ENCODE results near the gene JMJD8. TPM values are rescaled to one million over a fixed set of nuclear protein-coding genes. Genes with fewer than 3 reads are reported as not detected.
A peak's percentile ranks its signal among the peaks of the same experiment; 100 is the strongest.

Gene JMJD8
- total RNA-seq, 4 donors from 2014 or later: 41.8 to 90.5 (median 82.3) TPM

DNA sequence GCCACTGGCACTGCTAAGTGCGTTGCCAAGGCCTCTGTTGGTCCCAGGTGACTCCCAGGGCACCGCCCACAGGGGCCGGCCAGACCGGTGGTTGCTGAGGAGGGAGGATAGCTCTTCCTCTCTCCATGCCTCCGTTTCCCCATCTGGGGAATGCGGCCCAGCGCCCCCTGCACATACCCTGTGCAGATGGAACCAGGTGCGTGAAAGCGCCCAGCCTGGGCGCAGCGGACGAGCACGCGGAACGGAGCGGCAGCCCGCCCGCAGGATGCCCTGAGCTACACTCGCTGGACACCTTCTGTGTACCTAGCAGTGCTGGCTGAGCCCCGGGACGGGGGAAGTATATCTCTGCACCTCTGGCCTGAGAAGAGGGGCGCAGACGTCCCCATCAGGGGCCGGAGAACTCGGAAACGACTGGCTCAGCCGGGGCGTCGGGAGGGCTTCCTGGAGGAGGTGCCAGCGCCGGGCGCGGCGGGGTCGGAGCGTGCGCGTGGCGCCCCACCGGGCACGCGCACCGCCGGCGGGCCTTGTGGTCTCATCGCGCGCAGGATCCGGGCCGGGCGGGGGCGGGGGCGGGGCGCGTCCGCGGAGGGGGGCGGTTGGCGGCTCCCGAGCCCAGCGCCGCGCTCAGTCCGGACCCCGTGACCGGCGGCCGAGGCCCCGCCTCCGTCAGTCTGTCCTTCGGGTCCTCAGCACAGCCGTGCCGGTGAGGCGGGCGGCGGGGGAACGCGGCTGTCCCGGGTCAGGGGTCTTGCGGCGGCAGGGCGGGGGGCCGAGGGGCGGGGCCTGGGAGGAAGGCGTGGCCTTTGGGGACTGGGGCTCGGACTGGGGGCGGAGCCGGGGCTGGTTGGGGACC, 42.5 kb upstream of the JMJD8 start, which contains the start of the genes CCDC78 and HAGHL:
TSS of gene CCDC78 (minus strand) at position 6 of the 853 bp plus-strand sequence. CDS start 76 bp downstream, outside the sequence.
TSS of gene HAGHL (plus strand) at position 669 of the 853 bp plus-strand sequence. CDS start 404 bp downstream, outside the sequence.
- peak in 1 of 2 donors; percentile 93 for DNase-seq (ENCODE audit: low spot score in 2 of 2)
- 3 to 4% methylated on average over 15 to 42 of the region's 88 CpGs for WGBS, 2 donors
- intact Hi-C loops (cut with DNase I; ENCODE audit: low total_unique reads): no loop called here

DNA sequence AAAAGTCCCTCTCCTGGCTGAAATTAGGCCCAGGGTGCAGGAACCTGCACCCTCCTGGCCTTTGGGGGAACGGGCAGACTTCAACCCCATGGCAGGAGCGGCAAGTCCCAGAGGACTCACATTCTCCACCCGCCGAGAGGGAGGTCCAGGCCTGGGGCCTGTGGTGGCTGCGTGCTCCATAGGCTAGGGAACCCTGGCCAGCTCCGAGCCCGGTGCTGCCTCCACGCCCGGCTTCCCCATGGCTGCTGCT, 42.0 kb upstream of the JMJD8 start:
- intact Hi-C loops (cut with DNase I; ENCODE audit: low total_unique reads): no loop called here
- H3K4me3 ChIP-seq (ENCODE audit: low read depth, poor library complexity, severe bottlenecking): no peak overlapping the region
- DNase-seq (ENCODE audit: low spot score in 2 of 2): no peak
- 14% methylated on average over 2 of the region's 9 CpGs; no CpG with 5 or more reads in 1 of the 2 donors for WGBS, 2 donors
- no peak for TF ChIP-seq POLR2A (IDR thresholded peaks at IDR 0.05)
- TF ChIP-seq, protein P1, sequence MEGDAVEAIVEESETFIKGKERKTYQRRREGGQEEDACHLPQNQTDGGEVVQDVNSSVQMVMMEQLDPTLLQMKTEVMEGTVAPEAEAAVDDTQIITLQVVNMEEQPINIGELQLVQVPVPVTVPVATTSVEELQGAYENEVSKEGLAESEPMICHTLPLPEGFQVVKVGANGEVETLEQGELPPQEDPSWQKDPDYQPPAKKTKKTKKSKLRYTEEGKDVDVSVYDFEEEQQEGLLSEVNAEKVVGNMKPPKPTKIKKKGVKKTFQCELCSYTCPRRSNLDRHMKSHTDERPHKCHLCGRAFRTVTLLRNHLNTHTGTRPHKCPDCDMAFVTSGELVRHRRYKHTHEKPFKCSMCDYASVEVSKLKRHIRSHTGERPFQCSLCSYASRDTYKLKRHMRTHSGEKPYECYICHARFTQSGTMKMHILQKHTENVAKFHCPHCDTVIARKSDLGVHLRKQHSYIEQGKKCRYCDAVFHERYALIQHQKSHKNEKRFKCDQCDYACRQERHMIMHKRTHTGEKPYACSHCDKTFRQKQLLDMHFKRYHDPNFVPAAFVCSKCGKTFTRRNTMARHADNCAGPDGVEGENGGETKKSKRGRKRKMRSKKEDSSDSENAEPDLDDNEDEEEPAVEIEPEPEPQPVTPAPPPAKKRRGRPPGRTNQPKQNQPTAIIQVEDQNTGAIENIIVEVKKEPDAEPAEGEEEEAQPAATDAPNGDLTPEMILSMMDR (IDR thresholded peaks at IDR 0.05): no peak

More for the DNA sequence above, 42.5 kb upstream of the JMJD8 start, which contains the start of the genes CCDC78 and HAGHL:
- no peak for TF ChIP-seq POLR2A (IDR thresholded peaks at IDR 0.05)
- TF ChIP-seq, protein P1 (IDR thresholded peaks at IDR 0.05): no peak
- peak within 1 kb of the TSS; percentile 18 for H3K4me3 ChIP-seq (ENCODE audit: low read depth, poor library complexity, severe bottlenecking)

DNA sequence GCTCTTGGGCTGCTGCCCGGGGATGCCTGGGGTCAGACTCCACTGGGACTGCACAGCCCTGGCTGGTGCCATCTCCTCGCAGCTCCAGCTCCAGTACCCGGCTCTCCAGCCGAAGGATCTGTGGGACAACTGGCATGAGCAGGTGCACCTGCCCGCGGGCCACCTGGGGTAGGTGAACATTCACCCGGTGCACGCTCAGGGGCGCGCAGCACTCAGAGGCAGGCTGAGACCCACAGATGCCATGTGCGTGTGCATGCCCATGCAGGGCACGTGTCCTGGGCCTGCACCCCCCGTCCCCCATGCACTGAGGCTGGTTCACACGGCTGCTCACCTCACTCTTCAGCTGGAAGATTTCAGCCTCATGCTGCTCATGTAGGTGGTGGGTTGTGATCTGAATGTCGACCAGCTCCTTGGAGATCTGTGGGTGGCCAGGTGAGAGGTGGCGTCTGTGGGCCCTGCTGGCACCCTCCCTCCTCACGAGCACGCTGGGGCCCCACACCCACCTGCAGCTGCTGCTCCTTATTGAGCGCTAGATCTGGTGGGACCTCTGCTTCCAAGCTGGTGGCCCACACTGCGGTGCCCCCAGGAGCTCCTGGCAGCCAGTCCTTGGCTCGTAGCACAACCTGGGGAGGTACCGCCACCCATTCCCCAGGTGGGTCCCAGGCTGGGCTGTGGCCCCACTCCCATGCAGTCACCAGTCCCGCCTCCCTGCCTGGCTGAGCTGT, 41.5 kb upstream of the JMJD8 start:
- no peak for TF ChIP-seq POLR2A (IDR thresholded peaks at IDR 0.05)
- TF ChIP-seq, protein P1 (IDR thresholded peaks at IDR 0.05): no peak
- DNase-seq (ENCODE audit: low spot score in 2 of 2): no peak
- no peak overlapping the region for H3K4me3 ChIP-seq (ENCODE audit: low read depth, poor library complexity, severe bottlenecking)
- intact Hi-C loops (cut with DNase I; ENCODE audit: low total_unique reads): no loop called here
- 52 to 57% methylated on average over 13 to 14 of the region's 23 CpGs for WGBS, 2 donors

DNA sequence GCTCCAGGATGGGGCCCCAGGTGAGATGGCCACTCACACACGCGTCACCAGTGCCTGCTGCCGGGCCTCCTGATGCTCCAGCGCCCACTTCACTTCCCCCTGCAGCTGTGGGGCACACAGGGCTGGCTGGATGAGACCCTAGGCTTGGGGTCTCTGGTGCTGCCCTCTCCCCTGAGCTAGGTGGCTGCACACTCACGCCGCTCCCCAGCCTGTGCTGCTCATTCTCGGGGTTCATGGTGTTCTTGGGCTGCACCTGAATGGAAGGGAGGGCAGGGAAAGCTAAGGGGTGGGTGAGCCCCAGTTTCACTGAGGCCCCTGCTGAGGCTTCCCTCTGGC, 40.9 kb upstream of the JMJD8 start:
- DNase-seq (ENCODE audit: low spot score in 2 of 2): no peak
- intact Hi-C loops (cut with DNase I; ENCODE audit: low total_unique reads): no loop called here
- TF ChIP-seq, protein P1 (IDR thresholded peaks at IDR 0.05): no peak
- no peak for TF ChIP-seq POLR2A (IDR thresholded peaks at IDR 0.05)

DNA sequence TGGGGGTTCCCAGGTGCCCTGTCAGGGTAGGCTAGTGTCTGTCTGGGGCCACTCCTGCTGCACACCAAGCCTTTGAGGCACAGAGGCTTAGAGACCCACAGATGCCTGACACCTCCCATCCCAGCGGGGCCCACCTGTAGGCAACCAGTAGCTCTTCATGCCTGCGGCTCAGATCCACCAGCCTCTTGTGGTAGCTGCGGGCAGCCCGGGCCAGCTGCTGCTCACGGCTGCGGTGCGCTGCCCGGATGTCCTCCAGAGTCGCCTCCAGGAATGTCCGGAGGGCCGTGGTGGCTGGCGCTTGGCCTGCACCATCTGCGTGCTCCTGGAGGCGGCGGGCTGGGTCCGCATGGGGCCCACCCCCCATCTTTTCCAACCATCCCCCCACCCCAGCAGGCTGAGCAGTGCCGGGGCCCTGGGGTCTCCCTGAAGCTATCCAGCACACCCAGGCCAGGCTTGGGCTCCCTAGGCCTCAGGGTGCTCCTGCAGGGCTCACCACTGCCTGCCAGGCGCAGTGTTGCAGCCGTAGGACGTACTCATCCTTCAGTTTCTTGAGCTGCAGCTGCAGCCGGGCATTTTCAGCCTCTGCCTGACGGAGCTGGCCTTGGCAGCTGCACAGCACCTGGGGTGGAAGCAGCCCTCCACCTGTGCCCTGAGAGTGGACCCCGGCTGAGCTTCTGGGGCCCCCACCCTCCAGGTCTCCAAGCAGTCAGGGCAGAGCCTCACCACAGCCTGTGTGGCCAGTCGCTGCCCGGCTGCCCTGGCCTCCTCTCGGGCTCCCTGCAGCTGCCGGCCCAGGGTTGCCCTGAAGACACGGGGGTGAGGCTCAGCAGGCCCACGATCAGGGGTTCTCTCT, 40.3 kb upstream of the JMJD8 start:
- no peak overlapping the region for H3K4me3 ChIP-seq (ENCODE audit: low read depth, poor library complexity, severe bottlenecking)
- DNase-seq (ENCODE audit: low spot score in 2 of 2): no peak
- no peak for TF ChIP-seq POLR2A (IDR thresholded peaks at IDR 0.05)
- TF ChIP-seq, protein P1 (IDR thresholded peaks at IDR 0.05): no peak
- intact Hi-C loops (cut with DNase I; ENCODE audit: low total_unique reads): no loop called here
- WGBS, 2 donors: 52 to 80% methylated on average over 1 to 17 of the region's 29 CpGs

More for the DNA sequence above, 40.9 kb upstream of the JMJD8 start:
- 62 to 72% methylated on average over 7 of the region's 7 CpGs for WGBS, 2 donors
- no peak overlapping the region for H3K4me3 ChIP-seq (ENCODE audit: low read depth, poor library complexity, severe bottlenecking)

Measured in lower leg skin (tissue), 4 donors.